Dedifferentiated amniotic fluid mesenchymal stem cell (primary cell): ENCODE measurements around the gene ZDHHC21.

Experiments used
- DNase-seq: peaks from one replicate; pipeline ENCODE4 v3.0.0-alpha.2; 2016; ENCODE audit errors: extremely low spot score

Gene ZDHHC21, protein sequence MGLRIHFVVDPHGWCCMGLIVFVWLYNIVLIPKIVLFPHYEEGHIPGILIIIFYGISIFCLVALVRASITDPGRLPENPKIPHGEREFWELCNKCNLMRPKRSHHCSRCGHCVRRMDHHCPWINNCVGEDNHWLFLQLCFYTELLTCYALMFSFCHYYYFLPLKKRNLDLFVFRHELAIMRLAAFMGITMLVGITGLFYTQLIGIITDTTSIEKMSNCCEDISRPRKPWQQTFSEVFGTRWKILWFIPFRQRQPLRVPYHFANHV

GRCh38 chr9:14693251-14693861 lies at the start of gene ZDHHC21:
TSS of gene ZDHHC21 (minus strand) at chr9:14693432. CDS start at chr9:14674340, 19,092 bp downstream.
- DNase-seq = peak; percentile 28

GRCh38 chr9:14741369-14741768 lies 48.1 kb upstream of the ZDHHC21 start:
- no peak for DNase-seq

- no peak for DNase-seq
Observed at GRCh38 chr9:14733133-14733532, 39.9 kb upstream of the ZDHHC21 start.

GRCh38 chr9:14731294-14731981 lies 38.2 kb upstream of the ZDHHC21 start:
- no peak for DNase-seq

GRCh38 chr9:14730461-14730898 lies 37.2 kb upstream of the ZDHHC21 start:
- DNase-seq = no peak

DNA sequence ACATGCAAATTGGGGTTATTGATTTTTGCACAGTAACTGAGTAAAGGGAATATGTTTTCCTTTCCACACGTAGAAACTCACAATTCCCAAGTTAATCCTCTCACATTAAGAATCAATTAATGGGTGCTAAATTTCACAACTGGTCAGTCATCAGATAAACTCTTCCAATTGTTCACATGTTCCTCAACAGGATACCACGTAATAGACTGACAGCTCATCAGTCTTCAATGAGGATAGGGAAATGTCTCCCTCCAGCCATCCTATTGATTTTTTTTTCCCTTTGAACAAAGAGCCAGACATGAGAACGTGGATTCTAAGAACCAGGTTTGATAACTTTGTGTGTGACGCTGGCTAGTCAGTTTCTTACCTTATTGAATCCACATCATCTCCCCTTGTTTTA lies 30.1 kb upstream of the ZDHHC21 start:
- no peak for DNase-seq

DNA sequence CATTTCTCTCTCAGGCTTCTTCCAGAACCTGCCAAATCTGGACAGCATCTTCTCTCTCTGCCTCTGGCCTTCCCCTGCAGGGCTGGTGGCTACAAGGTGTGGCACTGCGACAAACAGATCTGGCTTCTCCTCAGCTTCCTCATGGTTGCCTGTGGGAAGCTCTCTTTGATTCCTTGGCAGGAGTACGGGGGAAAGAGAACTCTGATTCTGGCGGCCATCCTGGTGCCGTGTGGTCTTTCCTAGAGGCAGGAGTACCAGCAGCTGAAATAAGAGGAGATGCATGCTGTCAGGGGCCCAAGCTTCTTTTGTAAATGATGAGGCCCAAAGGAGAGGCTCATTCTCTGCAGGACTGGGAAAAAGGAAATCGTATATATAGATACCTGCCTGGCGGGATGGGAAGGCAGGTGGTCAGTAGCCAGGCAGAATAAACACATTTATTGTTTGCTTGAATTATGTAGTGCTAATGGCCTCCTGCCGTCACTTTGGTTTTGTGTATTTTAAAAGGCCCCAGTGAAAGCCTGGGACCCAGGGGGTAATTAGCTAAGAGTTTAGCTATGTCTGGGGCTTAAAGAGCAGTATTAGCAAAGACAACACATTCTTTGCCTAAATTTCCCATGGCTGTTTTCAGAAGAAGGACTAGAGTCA lies 29.3 kb upstream of the ZDHHC21 start, which contains the start of gene CER1:
CER1 (minus strand) TSS at position 343 of the 645 bp plus-strand sequence; CDS start at position 282, 61 bp downstream.
- no peak for DNase-seq

- no peak for DNase-seq
Observed at GRCh38 chr9:14719231-14719923, 26.1 kb upstream of the ZDHHC21 start.

- no peak for DNase-seq
Observed at GRCh38 chr9:14715102-14715501, 21.9 kb upstream of the ZDHHC21 start.

- no peak for DNase-seq
Observed at GRCh38 chr9:14713187-14713767, 20.0 kb upstream of the ZDHHC21 start.

- DNase-seq = no peak
Observed at GRCh38 chr9:14710804-14711203, 17.6 kb upstream of the ZDHHC21 start.

- no peak for DNase-seq
Observed at GRCh38 chr9:14706530-14707140, 13.4 kb upstream of the ZDHHC21 start.

- DNase-seq = no peak
Observed at GRCh38 chr9:14705079-14705478, 11.8 kb upstream of the ZDHHC21 start.

DNA sequence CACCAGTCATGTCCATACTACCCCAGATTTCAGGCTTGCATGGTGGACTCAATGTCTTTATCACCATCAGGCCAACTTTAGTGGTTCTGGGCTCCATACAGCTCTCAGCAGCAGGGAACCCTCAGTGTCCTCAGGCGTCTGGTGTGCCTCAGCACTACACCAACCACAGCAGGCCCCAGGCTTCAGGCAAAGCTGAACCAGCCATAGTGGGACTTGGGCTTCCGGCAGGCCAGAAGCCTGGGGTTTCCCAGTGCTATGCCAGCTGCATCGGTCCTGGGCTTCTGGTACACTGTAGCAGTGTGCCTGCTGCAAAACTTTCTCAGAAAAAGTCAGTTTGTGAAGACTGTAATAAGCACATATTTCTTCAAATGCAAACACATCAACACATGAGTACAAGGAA lies 11.0 kb upstream of the ZDHHC21 start:
- no peak for DNase-seq

DNA sequence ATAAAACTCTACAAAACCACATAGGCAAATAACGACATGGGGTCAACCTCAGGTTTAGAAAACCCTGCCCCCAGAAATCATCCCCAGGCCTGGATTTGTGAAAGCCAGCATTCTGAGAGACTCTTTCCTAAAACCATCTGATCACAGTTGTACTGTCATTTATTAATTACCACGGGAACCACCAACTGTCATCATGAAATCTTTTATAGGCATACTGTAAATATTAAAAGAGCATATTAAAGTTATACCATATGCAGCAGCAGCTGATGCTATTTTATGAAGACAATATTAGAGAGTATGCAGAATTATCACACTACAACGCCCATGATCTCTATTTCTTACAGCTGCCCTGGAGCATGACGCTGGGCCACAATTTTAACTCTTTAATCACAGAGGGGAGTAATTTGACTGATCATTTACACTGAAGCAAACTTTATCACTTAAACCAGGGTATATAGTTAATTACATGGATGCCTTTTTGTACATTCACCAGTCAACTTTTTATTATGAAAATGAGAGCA lies 9.0 kb upstream of the ZDHHC21 start:
- no peak for DNase-seq

GRCh38 chr9:14692470-14693250 lies 572 bp downstream of the ZDHHC21 start:
- DNase-seq = no peak

GRCh38 chr9:14690948-14691730 lies 2.1 kb downstream of the ZDHHC21 start:
- DNase-seq = no peak

- peak; percentile 26 for DNase-seq
Observed at GRCh38 chr9:14687042-14687719, 6.1 kb downstream of the ZDHHC21 start.
